GM10847 (cell line): ENCODE results near the gene CEP76.

Experiments used
- POLR2A ChIP-seq: IDR thresholded peaks from 2 replicates; pipeline ENCODE4 v1.6.1; 2011; ENCODE audit not compliant: insufficient read length; ENCODE audit errors: extremely low read depth

The CEP76 gene

DNA sequence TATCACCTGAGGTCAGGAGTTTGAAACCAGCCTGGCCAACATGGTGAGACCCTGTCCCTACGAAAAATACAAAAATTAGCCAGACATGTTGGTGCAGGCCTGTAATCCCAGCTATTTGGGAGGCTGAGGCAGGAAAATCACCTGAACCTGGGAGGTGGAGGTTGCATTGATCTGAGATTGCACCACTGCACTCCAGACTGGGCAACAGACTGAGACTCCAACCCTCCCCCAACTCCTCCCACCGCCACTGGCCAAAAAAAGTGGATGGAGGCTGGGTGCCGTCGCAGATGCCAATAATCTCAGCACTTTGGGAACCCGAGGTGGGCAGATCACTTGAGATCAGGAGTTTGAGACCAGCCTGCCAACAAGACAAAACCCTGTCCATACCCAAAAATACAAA, 34.5 kb downstream of the CEP76 start:
- no peak for TF ChIP-seq POLR2A

GRCh38 chr18:12659904-12660605, 42.5 kb downstream of the CEP76 start:
- no peak for TF ChIP-seq POLR2A

DNA sequence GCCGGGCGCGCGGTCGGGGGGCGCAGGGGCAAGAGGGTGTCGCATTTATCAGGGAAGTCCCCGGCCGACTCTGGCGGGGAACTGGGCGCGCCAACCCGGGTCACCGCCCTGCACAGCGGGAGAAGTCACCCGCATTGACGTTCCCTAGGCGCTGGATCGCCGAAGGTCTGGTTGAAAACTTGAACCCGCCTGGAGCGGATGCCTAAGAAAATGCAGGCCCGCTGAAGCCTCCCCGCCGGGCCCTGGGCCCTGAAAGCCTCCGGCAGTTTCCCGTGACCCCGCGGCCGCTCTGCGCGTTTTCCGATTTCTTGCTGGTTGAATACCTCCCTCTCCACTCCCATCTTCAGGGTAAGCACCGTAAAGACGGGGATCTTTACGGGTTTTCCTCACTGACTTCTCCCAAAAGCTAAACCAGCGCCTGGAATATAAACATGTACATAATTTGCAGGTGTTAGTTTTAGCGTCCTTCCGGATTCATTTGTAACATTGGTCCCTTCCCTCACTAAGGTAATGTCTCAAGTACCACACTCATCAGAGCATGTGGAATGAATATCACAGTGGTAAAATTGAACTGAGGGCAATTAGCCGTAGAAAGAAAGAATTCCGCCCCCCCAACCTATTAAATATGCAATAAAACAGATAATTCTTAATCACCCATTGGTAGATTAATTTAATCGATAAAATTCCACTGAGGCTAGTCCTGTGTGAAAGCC, 43.9 kb downstream of the CEP76 start:
- TF ChIP-seq POLR2A: no peak

DNA sequence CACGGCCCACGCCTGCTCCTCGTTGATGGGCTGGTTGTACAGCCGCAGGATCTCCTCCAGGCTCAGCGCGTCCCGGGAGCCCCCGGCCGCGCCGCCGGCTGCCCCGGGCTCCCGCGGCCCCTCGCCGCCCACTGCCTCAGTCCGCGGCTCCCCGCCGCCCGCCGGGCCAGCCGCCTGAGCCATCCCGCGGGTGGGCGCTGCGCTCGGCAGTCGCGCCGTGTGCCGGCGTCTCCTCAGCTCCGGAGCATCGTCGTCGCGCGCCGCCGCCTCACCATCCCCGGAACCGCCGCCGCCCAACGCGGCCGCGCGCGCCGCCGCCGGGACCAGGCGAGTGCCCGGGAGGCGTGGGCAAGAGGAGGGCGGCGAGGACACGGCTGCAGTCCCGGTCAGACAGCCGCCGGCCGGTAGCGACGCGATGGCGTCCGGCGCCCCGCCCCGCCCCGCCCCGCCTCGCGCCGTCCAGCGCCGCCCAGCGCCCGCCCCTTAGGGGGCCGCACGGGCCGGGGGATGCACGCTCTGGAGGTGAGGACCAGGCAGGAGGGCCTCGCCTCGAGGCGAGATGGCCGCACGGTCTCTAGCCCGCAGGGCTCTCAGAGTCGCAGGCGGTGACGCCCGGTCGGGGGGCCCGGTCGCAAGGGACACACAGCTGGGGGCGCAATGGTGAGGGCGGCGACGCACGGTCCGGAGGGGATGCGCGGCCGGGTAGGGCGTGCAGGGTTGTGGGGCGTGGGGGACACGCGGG, 44.7 kb downstream of the CEP76 start, which contains the start of gene SPIRE1:
SPIRE1 (minus strand) TSS at position 424 of the 742 bp plus-strand sequence; CDS start at position 183, 241 bp downstream.
- no peak for TF ChIP-seq POLR2A

DNA sequence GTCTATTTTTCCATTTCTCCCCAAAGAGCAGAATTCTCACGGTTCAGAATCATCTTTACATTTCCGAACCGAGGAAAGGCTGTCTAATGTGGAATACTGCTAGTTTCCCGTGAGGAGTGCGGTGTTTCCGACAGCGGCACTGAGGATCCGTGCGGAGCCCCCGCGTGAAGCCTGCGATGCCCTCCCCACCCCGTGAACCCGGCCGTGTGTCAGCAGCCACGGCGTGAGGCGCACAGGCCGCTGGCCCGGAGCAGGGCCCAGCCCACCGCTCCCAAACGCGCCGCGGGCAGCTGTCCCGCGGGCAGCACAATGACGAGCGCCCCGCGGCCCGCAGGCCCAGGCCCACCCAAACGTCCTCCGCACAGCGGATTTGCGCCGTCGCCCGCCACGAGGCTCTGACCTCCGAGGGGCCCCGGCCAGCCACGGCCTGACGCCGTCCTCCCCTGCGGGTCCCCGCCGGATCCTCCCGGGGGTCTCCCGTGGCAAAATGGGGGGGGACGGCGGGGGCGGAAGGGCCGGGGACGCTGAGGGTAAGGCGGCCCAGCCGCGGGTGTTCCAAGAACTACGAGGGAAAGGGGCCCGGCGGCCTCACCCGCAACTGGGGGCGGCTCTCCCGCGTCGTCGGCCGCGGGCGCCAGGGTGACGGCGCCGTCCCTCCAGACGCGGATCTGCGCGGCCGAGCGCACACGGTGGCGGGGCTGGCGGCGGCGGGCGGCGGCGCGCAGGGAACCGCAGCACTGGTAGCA, 45.4 kb downstream of the CEP76 start:
- no peak for TF ChIP-seq POLR2A

DNA sequence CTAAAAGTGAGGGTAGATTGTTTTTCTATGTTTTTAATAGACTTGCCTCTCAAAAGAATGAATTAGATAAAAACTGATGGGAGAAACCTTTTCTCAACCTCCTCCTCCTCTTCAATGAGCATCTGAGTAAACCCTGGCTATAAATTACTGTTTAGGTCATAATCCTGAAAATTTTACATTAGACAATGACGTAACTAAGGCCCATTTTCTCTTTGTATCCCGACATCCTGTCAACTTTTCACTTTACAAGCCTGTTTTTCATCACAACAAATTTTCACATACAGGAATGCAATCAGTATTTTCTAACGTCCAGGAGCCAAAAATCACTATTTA, 46.0 kb downstream of the CEP76 start:
- TF ChIP-seq POLR2A: no peak

DNA sequence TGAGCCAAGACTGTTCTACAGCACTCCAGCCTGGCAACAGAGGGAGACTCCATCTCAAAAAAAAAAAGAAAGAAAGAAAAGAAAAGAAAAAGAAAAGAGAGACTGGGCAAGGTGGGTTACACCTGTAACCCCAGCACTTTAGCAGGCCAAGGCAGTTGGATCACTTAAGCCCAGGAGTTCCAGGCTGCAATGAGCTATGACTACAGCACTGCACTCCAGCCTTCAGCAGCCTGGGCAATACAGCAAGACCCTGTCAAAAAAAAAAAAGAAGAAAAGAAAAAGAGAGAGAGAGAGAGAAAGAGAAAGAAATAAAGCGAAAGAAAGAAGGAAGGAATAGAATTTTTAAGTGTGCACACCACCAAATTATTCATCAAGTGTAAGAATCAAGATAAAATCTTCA, 47.6 kb downstream of the CEP76 start:
- TF ChIP-seq POLR2A: no peak

- TF ChIP-seq POLR2A: no peak
These were observed 49.6 kb downstream of the CEP76 start for GRCh38 chr18:12652861-12653401.

GRCh38 chr18:12651651-12652050, 50.9 kb downstream of the CEP76 start:
- TF ChIP-seq POLR2A: no peak

DNA sequence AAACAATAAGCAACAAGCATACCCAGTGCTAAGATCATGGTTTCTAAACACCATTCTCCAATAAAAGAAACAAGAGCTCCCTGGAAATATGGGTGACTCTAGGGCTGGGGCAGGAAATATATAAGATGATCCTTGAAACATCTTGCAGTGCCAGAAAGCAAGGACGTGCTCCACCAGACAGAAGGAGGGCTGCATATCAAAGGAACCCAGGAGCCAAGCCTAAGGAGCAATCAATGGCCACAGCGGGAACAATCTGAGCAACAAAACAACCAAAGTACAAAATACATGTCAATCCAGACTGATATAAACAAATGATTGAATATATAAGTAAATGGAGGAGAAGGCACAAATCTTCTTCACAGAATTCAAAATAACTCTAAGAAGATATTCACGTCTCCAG, 54.8 kb downstream of the CEP76 start:
- TF ChIP-seq POLR2A: no peak

DNA sequence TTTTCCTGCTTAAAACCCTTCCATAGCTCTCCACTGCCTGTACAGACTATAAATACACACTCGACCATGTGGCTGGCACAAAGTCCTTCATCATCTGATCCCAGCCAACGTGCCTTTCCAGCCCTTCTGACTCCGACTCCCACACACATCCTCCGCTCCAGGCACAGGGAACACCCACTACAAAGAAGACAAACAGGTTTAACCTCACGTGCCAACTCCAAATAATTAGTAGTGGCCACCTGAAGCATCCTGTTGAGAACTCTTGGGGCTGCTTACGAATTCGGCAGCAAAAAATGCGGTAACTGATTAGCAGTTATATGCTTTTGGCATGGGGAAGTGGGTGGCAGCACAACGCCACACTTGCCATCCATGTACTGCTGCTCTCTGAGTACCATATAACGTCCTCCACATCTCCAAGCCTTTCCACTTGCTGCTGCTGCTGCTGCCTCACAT, 56.7 kb downstream of the CEP76 start:
- no peak for TF ChIP-seq POLR2A

DNA sequence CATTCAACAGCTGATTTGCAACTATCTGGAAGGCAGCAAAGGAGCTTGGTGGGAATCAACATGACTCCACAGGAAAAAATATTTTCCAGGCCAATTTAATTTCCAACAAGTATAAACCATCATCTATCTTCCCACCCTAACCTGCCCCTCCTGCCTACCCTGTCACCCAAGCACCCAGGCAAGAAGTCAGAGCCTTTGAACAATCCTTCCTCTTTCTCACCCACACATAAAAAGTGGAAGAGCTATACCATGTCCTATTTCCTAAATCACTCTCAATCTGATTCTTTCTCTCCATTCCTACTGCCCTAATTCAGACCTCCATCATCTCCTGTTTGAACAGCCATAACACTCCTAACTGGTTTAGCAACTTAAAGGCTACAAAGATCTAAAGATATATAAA, 57.3 kb downstream of the CEP76 start:
- no peak for TF ChIP-seq POLR2A

DNA sequence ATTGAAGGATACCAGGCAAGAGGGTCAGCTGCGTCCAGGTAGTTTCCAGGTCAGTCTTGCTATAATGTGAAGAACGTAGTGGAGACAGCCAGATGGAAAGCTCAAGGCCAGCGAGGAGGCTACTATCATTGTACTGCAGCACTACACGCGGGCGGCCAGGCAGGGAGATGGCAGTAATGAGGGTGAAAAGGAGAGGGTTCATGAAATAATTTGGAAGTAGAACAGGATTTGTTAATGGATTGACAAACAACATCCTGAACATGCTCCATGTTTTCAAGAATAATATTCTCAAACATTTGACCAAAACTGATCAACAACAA, 61.7 kb downstream of the CEP76 start:
- no peak for TF ChIP-seq POLR2A

- TF ChIP-seq POLR2A: no peak
These were observed 62.3 kb downstream of the CEP76 start for GRCh38 chr18:12639990-12640880.
